ENCODE results near the gene ZNF232. TPM values are rescaled to one million over a fixed set of nuclear protein-coding genes. Genes with fewer than 3 reads are reported as not detected.
A peak's percentile ranks its signal among the peaks of the same experiment; 100 is the strongest.
"Not testable (repeated sequence)": the region's sequence is repeated elsewhere in the genome, so short reads cannot be mapped to it uniquely, and the experiment has no call there.

Gene ZNF232
- total and polyA plus RNA-seq, 9 donors: 8.4 to 27.4 (median 10.4) TPM

DNA sequence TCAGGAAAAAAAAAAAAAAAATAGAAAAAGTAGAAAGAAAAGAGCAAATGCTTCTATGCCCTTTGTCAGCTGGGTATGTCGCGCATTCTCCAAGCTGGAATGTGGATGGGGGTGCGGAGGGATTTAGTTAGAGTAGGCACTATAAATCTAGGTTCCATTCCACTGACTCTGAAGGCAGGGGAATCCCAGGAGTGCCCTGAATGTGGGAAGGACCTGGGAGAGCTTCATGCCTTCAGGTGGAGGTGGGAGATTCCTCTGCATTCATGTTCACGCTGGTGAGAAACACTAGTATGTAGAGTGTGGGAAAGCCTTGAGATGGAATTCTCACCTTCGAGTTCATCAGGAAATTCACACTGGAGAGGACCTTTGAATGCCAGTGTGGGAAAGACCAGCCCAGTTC, 12.4 kb downstream of the ZNF232 start:
- no peaks in the 10 kb centered on the region for H3K36me3 ChIP-seq (ENCODE audit: control insufficient read depth, insufficient read depth, low read length)
- H3K27me3 ChIP-seq (ENCODE audit: control insufficient read depth, insufficient read depth, low read length): no peaks in the 10 kb centered on the region
- H3K27ac ChIP-seq (ENCODE audit: low read length): no peak overlapping the region
- H3K9me3 ChIP-seq (replicated peaks; ENCODE audit: control insufficient read depth, low read depth, low read length): peaks cover 20% of the 10 kb centered on the region
- H3K4me1 ChIP-seq (ENCODE audit: control insufficient read depth, insufficient read depth, low read length): peaks cover 5% of the 10 kb centered on the region
- no peak for DNase-seq
- WGBS (ENCODE audit: insufficient coverage): 87% methylated on average over 3 of the region's 5 CpGs
- H3K4me3 ChIP-seq (ENCODE audit: low read length): no peak overlapping the region

DNA sequence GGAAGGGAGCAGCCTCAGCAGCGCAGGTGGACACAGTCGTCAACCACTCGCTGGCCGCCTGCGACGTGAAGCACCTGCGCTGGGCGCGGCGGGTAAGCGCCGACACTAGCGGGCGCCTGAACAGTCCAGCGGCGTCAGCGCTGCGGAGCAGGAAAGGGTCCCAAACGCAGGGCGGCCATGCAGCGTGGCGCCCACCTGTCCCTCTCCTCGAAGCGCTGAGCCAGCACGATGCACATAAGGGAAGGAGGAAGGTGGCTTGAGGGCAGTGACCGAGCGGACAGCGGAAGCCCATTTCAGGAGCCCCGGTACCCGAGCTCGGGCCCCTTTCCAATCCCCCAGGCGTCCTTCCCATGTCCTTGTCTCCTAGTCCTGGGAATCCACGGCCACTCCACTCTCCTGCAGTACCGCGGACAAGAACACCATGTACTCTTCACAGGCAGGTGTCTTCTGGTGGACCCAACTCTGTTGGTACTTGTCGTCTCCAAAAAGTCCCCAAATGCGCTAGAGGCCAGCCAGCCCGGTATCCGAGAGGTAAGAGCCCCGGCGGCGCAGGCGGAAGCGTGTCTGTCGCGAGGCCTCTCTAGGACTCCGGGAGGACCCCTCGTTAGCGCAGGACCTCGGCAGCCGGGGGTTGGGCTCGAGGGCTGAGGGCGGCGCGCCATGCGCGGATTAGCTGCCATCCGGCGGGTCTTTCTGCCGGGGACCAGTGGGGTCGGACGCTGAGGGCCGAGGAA, 14.4 kb downstream of the ZNF232 start:
- peak overlapping the region; percentile 88 for H3K27ac ChIP-seq (ENCODE audit: low read length)
- peaks cover 5% of the 10 kb centered on the region for H3K4me1 ChIP-seq (ENCODE audit: control insufficient read depth, insufficient read depth, low read length)
- WGBS (ENCODE audit: insufficient coverage): under 1% methylated on average over 61 of the region's 63 CpGs
- peak; percentile 90 for DNase-seq
- H3K4me3 ChIP-seq (ENCODE audit: low read length): peak overlapping the region; percentile 81
- H3K27me3 ChIP-seq (ENCODE audit: control insufficient read depth, insufficient read depth, low read length): no peaks in the 10 kb centered on the region
- peaks cover 40% of the 10 kb centered on the region for H3K9me3 ChIP-seq (replicated peaks; ENCODE audit: control insufficient read depth, low read depth, low read length)
- peaks cover 12% of the 10 kb centered on the region for H3K36me3 ChIP-seq (ENCODE audit: control insufficient read depth, insufficient read depth, low read length)

DNA sequence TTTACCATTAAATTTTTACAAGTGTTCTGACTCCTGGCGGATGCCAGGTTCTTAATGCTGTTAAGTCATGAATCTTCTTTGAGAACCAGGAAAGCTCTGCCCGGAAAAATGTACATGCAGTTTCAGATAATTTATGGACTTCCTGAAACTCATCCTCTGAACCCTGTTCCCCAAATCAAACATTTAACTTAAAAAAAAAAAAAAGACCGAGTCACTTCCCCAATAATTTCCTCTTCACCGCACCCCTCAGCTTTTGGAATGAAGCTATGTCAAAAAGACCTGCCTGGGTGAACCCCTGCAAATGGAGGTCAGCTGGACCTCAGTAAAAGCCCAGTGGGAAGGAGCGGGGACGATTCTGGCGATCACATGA, 15.0 kb downstream of the ZNF232 start:
- Histone ChIP-seq H3K9me3 (replicated peaks; ENCODE audit: control insufficient read depth, low read depth, low read length) (peaks cover 46% of the 10 kb centered on the region), H3K27ac (ENCODE audit: low read length) (peak overlapping the region; percentile 17)

DNA sequence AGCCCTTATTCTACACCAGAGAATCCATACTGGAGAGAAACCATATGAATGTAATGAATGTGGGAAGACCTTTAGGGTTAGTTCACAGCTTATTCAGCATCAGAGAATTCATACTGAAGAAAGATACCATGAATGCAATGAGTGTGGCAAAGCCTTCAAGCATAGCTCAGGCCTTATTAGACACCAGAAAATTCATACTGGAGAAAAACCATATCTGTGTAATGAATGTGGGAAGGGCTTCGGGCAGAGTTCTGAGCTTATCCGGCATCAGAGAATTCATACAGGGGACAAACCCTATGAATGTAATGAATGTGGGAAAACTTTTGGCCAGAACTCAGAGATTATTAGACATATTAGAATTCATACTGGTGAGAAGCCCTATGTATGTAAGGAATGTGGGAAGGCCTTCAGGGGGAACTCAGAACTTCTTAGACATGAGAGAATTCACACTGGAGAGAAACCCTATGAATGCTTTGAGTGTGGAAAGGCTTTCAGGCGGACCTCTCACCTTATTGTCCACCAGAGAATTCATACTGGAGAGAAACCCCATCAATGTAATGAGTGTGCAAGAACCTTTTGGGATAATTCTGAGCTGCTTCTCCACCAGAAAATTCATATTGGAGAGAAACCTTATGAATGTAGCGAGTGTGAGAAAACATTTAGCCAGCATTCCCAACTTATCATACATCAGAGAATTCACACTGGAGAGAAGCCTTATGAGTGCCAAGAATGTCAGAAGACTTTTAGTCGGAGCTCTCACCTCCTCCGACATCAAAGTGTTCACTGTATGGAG, 19.3 kb downstream of the ZNF232 start:
- H3K4me3 ChIP-seq (ENCODE audit: low read length): no peak overlapping the region
- H3K27ac ChIP-seq (ENCODE audit: low read length): no peak overlapping the region
- no CpG with 5 or more reads among the region's 6 CpGs for WGBS (ENCODE audit: insufficient coverage)
- H3K27me3 ChIP-seq (ENCODE audit: control insufficient read depth, insufficient read depth, low read length): no peaks in the 10 kb centered on the region
- H3K4me1 ChIP-seq (ENCODE audit: control insufficient read depth, insufficient read depth, low read length): peaks cover 5% of the 10 kb centered on the region
- no peak for DNase-seq
- H3K36me3 ChIP-seq (ENCODE audit: control insufficient read depth, insufficient read depth, low read length): peaks cover 48% of the 10 kb centered on the region
- H3K9me3 ChIP-seq (replicated peaks; ENCODE audit: control insufficient read depth, low read depth, low read length): peaks cover 83% of the 10 kb centered on the region

More for the DNA sequence above, 15.0 kb downstream of the ZNF232 start:
- Histone ChIP-seq H3K4me1 (ENCODE audit: control insufficient read depth, insufficient read depth, low read length) (peaks cover 5% of the 10 kb centered on the region), H3K4me3 (ENCODE audit: low read length) (peak overlapping the region; percentile 81), H3K36me3 (ENCODE audit: control insufficient read depth, insufficient read depth, low read length) (peaks cover 17% of the 10 kb centered on the region), H3K27me3 (ENCODE audit: control insufficient read depth, insufficient read depth, low read length) (no peaks in the 10 kb centered on the region)
- WGBS (ENCODE audit: insufficient coverage): 15% methylated on average over 4 of the region's 7 CpGs
- DNase-seq: no peak

DNA sequence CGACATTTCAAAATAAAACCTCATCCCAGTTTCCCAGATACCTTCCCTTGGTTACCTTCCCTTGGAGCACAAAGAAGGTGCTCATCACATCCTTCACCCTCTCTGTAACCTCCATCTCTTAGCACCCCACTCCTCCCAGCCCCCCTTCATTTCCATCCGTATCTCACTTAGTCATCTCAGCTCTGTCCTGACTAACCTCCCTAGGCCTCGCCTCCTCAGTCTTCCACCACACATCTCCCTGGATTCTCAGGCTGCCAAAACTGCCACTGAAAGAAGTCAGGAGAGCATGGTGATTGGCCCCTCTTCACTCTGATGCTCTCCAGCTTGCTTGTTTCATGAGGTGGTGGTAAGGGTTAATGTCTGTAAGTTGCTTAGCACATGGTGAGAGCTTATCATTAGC, 31.1 kb downstream of the ZNF232 start:
- DNase-seq: no peak
- peaks cover 6% of the 10 kb centered on the region for H3K36me3 ChIP-seq (ENCODE audit: control insufficient read depth, insufficient read depth, low read length)
- peaks cover 14% of the 10 kb centered on the region for H3K9me3 ChIP-seq (replicated peaks; ENCODE audit: control insufficient read depth, low read depth, low read length)
- H3K4me3 ChIP-seq (ENCODE audit: low read length): no peak overlapping the region
- H3K27me3 ChIP-seq (ENCODE audit: control insufficient read depth, insufficient read depth, low read length): no peaks in the 10 kb centered on the region
- H3K27ac ChIP-seq (ENCODE audit: low read length): no peak overlapping the region
- H3K4me1 ChIP-seq (ENCODE audit: control insufficient read depth, insufficient read depth, low read length): peaks cover 11% of the 10 kb centered on the region
- WGBS (ENCODE audit: insufficient coverage): 80% methylated on average over 1 of the region's 3 CpGs

DNA sequence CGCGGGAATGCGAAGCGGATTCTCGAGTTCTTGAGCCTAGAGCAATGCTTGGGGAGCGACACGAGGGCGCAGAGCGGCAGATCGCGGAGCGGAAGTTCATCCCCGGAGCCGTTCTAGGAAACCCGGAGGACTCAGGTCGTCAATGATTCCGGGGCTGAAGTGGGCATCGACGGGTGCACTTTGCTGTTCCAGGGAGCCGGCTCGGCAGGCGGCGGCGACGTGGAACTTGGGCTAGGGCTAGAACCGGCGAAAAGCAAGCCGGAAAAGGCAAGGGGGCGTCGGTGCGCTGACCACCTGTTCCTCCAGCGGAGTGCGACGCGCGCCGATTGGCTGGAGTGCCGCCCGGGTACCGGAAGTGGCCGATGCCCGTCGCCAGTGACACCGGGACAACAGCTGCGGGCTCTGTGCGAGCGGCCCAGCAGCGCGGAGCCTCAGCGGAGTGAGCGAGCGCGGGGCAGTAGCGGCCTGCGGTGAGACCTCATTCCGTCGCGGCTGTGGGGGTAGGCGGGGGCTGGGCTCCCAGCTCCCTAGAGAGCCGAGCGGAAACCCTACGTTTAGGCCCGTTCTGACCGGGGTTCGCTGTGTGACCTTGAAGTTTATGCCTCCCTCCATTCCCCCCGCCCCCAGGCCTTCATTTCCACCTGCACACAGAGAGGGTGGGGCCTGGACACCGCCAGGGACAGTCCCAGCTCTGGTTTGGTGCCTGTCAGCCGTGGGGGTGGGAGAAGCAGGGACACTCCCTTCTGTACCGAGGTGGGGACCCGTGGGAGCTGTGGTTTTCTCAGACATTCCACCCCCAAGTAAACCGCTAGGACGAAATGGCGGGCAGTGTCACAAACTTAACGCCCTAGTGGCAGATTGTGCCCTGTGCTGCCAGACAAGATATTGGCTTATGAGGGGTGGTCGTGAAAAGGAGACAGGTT, 33.3 kb downstream of the ZNF232 start, which contains the start of gene ZFP3:
Gene ZFP3 (plus strand): TSS at position 362 of the 923 bp plus-strand sequence. CDS start 13,038 bp downstream, outside the sequence.
- Histone ChIP-seq H3K4me3 (ENCODE audit: low read length) (peak within 1 kb of the TSS; percentile 89), H3K4me1 (ENCODE audit: control insufficient read depth, insufficient read depth, low read length) (peaks cover 11% of the 10 kb centered on the region), H3K27ac (ENCODE audit: low read length) (peak within 1 kb of the TSS; percentile 94), H3K27me3 (ENCODE audit: control insufficient read depth, insufficient read depth, low read length) (no peaks in the 10 kb centered on the region), H3K36me3 (ENCODE audit: control insufficient read depth, insufficient read depth, low read length) (peaks cover 4% of the 10 kb centered on the region), H3K9me3 (replicated peaks; ENCODE audit: control insufficient read depth, low read depth, low read length) (peaks cover 5% of the 10 kb centered on the region)
- DNase-seq: peak; percentile 92
- 1% methylated on average over 63 of the region's 75 CpGs for WGBS (ENCODE audit: insufficient coverage)

DNA sequence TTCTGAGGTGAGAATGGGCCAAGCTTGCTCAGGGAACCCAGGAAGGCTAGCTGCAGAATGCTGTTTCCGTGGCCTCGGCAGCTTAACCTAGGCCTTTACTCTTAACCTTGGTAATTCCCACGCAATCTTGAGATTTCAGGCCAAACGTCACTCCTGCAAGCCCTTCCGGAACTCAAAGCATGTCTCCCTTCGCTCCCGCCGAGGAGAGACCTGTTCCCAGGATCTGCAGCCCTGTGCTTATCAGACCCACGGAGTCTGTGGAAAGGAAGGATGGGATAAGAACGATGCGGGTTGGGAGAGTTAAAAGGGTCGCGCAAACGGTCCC, 33.9 kb downstream of the ZNF232 start:
- no peaks in the 10 kb centered on the region for H3K27me3 ChIP-seq (ENCODE audit: control insufficient read depth, insufficient read depth, low read length)
- peaks cover 2% of the 10 kb centered on the region for H3K9me3 ChIP-seq (replicated peaks; ENCODE audit: control insufficient read depth, low read depth, low read length)
- peaks cover 4% of the 10 kb centered on the region for H3K36me3 ChIP-seq (ENCODE audit: control insufficient read depth, insufficient read depth, low read length)
- no peak for DNase-seq
- 14% methylated on average over 13 of the region's 14 CpGs for WGBS (ENCODE audit: insufficient coverage)
- peaks cover 11% of the 10 kb centered on the region for H3K4me1 ChIP-seq (ENCODE audit: control insufficient read depth, insufficient read depth, low read length)
- H3K4me3 ChIP-seq (ENCODE audit: low read length): peak overlapping the region; percentile 89
- H3K27ac ChIP-seq (ENCODE audit: low read length): peak overlapping the region; percentile 94

DNA sequence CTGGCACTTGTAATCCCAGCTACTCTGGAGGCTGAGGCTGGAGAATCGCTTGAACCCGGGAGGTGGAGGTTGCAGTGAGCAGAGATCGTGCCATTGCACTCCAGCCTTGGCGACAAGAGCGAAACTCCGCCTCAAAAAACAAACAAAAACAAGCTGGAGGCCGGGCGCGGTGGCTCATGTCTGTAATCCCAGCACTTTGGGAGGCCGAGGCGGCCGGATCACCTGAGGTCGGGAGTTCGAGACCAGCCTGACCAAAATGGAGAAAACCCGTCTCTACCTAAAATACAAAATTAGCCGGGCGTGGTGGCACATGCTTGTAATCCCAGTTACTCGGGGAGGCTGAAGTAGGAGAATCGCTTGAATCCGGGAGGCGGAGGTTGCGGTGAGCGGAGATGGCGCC, 34.4 kb downstream of the ZNF232 start:
- H3K36me3 ChIP-seq (ENCODE audit: control insufficient read depth, insufficient read depth, low read length); H3K27me3 ChIP-seq (ENCODE audit: control insufficient read depth, insufficient read depth, low read length); H3K4me3 ChIP-seq (ENCODE audit: low read length); H3K9me3 ChIP-seq (replicated peaks; ENCODE audit: control insufficient read depth, low read depth, low read length); H3K27ac ChIP-seq (ENCODE audit: low read length); DNase-seq: not testable (repeated sequence)
- WGBS (ENCODE audit: insufficient coverage): 100% methylated on average over 11 of the region's 24 CpGs
- H3K4me1 ChIP-seq (ENCODE audit: control insufficient read depth, insufficient read depth, low read length): peaks cover 11% of the 10 kb centered on the region

DNA sequence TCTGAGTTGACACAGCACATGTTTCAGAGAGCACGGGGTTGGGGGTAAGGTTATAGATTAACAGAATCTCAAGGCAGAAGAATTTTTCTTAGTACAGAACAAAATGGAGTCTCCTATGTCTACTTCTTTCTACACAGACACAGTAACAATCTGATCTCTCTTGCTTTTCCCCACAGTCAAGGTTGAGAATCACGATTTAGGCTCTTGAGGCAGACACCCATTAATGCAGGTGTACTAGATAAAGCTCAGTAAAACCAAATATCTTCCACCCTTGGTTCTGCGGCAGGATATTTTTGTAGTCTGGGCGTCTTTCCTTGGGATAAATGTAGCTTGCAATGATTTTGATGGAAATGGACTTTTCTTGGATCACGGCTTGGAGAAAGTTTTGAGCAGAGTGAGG, 36.2 kb downstream of the ZNF232 start:
- not testable (repeated sequence) for H3K9me3 ChIP-seq (replicated peaks; ENCODE audit: control insufficient read depth, low read depth, low read length); H3K36me3 ChIP-seq (ENCODE audit: control insufficient read depth, insufficient read depth, low read length); H3K27me3 ChIP-seq (ENCODE audit: control insufficient read depth, insufficient read depth, low read length); H3K27ac ChIP-seq (ENCODE audit: low read length); DNase-seq; H3K4me3 ChIP-seq (ENCODE audit: low read length)
- H3K4me1 ChIP-seq (ENCODE audit: control insufficient read depth, insufficient read depth, low read length): peaks cover 11% of the 10 kb centered on the region
- 100% methylated on average over 3 of the region's 5 CpGs for WGBS (ENCODE audit: insufficient coverage)

DNA sequence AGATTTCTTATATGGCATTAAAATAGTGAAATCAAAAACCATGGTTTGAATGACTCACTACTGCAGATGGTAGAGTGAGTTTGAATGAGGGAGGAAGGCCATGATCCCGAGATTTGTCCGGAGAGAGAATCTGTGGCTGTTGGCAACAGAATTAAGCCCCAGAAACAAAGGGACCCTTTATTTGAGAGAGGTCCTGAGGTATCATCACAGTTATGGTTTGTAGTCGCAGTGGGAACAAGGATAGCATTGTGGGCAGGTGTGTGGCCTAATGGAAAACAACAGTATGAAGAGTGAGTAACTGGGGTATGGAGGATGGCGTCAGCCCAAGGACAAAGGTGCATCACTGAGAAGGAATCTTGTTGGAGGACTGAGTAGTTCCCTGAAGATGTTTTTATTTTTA, 42.0 kb downstream of the ZNF232 start:
- H3K36me3 ChIP-seq (ENCODE audit: control insufficient read depth, insufficient read depth, low read length): no peaks in the 10 kb centered on the region
- H3K4me1 ChIP-seq (ENCODE audit: control insufficient read depth, insufficient read depth, low read length): no peaks in the 10 kb centered on the region

More for the DNA sequence above, 42.0 kb downstream of the ZNF232 start:
- H3K27ac ChIP-seq (ENCODE audit: low read length): no peak overlapping the region
- 80% methylated on average over 3 of the region's 4 CpGs for WGBS (ENCODE audit: insufficient coverage)
- H3K9me3 ChIP-seq (replicated peaks; ENCODE audit: control insufficient read depth, low read depth, low read length): no peaks in the 10 kb centered on the region
- no peak overlapping the region for H3K4me3 ChIP-seq (ENCODE audit: low read length)
- no peaks in the 10 kb centered on the region for H3K27me3 ChIP-seq (ENCODE audit: control insufficient read depth, insufficient read depth, low read length)
- DNase-seq: no peak
